Measurements from ENCODE around the gene HEATR9.

The HEATR9 gene

GRCh38 chr17:35912339-35912912 lies 43.7 kb upstream of the HEATR9 start:
- TF ChIP-seq MAX (IDR thresholded peaks at IDR 0.05; ENCODE audit: low read depth, low read length) (no peak), CTCF (IDR thresholded peaks at IDR 0.05; ENCODE audit: low read depth, low read length) (no peak), MYC (IDR thresholded peaks at IDR 0.05; ENCODE audit: low read depth, low read length) (no peak), POLR2A (IDR thresholded peaks at IDR 0.05; ENCODE audit: extremely low read depth, insufficient read length) (no peak)
- no peak overlapping the region for H3K4me3 ChIP-seq (ENCODE audit: low read depth, low read length)
- DNase-seq (ENCODE audit: low read depth) = no peak

DNA sequence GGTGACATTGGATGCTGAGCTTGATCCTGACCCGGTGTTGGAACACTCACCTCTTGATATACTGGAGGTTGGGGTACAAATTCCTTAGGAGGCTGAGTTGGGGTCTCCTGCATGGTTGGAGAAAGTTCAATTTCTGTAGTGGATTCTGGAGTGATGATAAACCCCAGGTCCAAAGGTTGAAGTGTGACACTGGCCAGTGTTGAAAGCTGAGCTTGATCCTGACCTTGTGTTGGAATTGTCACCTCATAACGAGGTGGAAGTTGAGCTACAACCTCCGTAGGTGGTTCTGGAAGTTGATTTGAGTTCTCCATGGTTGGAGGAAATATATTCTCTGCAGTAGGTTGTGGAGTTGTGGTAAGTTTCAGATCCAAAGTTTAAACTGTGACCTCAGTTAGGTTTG lies 40.7 kb upstream of the HEATR9 start:
- no peak for DNase-seq (ENCODE audit: low read depth)
- TF ChIP-seq MYC (IDR thresholded peaks at IDR 0.05; ENCODE audit: low read depth, low read length) (no peak), MAX (IDR thresholded peaks at IDR 0.05; ENCODE audit: low read depth, low read length) (no peak), POLR2A (IDR thresholded peaks at IDR 0.05; ENCODE audit: extremely low read depth, insufficient read length) (no peak), CTCF (IDR thresholded peaks at IDR 0.05; ENCODE audit: low read depth, low read length) (no peak)
- H3K4me3 ChIP-seq (ENCODE audit: low read depth, low read length) = no peak overlapping the region

GRCh38 chr17:35907691-35908090 lies 39.0 kb upstream of the HEATR9 start:
- no peak for DNase-seq (ENCODE audit: low read depth)
- TF ChIP-seq MAX (IDR thresholded peaks at IDR 0.05; ENCODE audit: low read depth, low read length) = no peak
- TF ChIP-seq MYC (IDR thresholded peaks at IDR 0.05; ENCODE audit: low read depth, low read length) = no peak
- no peak for TF ChIP-seq CTCF (IDR thresholded peaks at IDR 0.05; ENCODE audit: low read depth, low read length)
- TF ChIP-seq POLR2A (IDR thresholded peaks at IDR 0.05; ENCODE audit: extremely low read depth, insufficient read length) = no peak
- no peak overlapping the region for H3K4me3 ChIP-seq (ENCODE audit: low read depth, low read length)

- no peak overlapping the region for H3K4me3 ChIP-seq (ENCODE audit: low read depth, low read length)
- DNase-seq (ENCODE audit: low read depth) = no peak
- TF ChIP-seq CTCF (IDR thresholded peaks at IDR 0.05; ENCODE audit: low read depth, low read length) = no peak
- no peak for TF ChIP-seq POLR2A (IDR thresholded peaks at IDR 0.05; ENCODE audit: extremely low read depth, insufficient read length)
- TF ChIP-seq MYC (IDR thresholded peaks at IDR 0.05; ENCODE audit: low read depth, low read length) = no peak
- no peak for TF ChIP-seq MAX (IDR thresholded peaks at IDR 0.05; ENCODE audit: low read depth, low read length)
These were observed 38.4 kb upstream of the HEATR9 start for GRCh38 chr17:35906926-35907637.

DNA sequence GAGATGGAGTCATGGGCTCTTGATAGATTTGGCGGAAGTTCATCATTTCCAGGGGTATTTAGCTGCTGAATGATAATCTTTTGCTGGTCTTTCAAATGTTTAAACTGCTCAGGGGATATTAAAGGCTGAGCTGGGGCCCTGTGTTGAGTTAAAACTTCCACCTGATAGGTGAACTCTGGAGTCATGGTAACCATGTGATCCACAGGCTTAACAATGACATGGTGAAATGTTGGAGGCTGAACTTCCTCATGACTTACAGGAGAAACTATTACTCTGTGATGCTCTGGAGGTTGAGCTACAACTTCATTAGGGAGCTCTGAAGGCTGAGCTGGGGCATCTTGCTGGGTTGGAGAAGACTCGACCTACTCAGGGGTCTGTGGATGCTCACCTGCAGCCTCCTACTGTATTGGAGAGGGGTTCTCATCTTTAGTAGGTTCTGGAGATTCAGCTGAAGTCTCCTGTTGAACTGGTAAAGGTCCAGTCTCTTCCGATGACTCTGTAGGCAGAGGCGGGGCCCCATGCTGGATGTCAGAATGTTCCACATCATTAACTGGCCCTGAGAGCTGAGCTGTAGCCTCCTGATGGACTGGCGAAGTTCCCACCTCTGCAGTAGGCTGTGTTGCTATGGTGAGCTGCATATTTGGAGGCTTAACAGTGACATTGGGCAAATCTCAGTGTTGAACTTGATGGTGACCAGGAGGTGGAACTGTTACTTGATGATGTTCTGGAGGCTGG lies 37.7 kb upstream of the HEATR9 start:
- H3K4me3 ChIP-seq (ENCODE audit: low read depth, low read length) = no peak overlapping the region
- no peak for TF ChIP-seq CTCF (IDR thresholded peaks at IDR 0.05; ENCODE audit: low read depth, low read length)
- TF ChIP-seq POLR2A (IDR thresholded peaks at IDR 0.05; ENCODE audit: extremely low read depth, insufficient read length) = no peak
- TF ChIP-seq MYC (IDR thresholded peaks at IDR 0.05; ENCODE audit: low read depth, low read length) = no peak
- no peak for TF ChIP-seq MAX (IDR thresholded peaks at IDR 0.05; ENCODE audit: low read depth, low read length)
- DNase-seq (ENCODE audit: low read depth) = no peak

Data from NB4 (cell line).